ENCODE measurements around the gene DALRD3. TPM values are rescaled to one million over a fixed set of nuclear protein-coding genes. Genes with fewer than 3 reads are reported as not detected.

Gene DALRD3
- total RNA-seq, 1 donor from 2014 or later, result 35.7 TPM

DNA sequence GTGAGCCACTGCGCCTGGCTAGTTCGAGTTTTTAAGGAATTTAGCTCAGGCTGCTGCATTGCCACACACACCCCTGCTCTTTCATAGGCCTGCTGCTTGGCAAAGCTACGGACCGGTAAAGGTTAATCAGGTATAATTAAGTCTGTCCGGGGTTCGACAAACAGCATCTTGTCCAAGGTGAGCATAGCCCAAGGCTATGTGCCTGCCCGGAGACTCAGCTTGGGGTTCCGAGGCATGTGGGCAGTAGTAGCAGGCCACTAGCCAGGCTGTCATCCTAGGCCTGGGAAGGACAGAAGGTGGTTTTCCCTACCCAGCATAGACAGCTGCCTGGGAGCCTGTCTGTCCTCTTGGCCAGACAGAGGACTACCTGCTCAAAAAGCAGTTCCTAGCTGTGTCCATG, 21.7 kb downstream of the DALRD3 start:
- Mint-ChIP-seq H3K27ac (no peak overlapping the region), H3K36me3 (ENCODE audit: low read depth) (peaks cover 16% of the 10 kb centered on the region), H3K4me3 (no peak overlapping the region), H3K9me3 (no peaks in the 10 kb centered on the region), H3K27me3 (ENCODE audit: insufficient read depth) (no peaks in the 10 kb centered on the region), H3K4me1 (ENCODE audit: low read depth) (peaks cover 19% of the 10 kb centered on the region)
- intact Hi-C loops (cut with micrococcal nuclease), result no loop called here
- DNase-seq (ENCODE audit: low spot score), result no peak

DNA sequence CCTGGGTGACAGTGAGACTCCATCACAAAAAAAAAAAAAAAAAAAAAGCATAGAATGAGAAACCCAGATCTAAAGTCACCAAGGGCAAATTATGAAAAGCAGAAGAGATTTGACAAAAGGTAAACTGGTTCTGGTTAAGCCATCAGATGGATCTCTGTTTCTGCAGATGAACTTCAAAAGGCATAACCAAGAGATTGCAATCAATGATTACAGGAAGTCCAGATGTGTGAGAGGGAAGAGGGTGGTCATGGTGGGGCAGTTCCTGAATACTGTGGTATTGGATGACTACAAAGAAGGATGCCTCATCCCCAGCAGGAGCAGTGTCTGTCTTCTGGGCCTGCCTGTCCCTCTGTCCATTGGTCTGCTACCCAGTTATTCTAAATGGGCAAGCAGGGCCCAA, 24.5 kb downstream of the DALRD3 start:
- H3K27me3 Mint-ChIP-seq (ENCODE audit: insufficient read depth), result no peaks in the 10 kb centered on the region
- H3K27ac Mint-ChIP-seq, result peak overlapping the region; percentile 63
- H3K9me3 Mint-ChIP-seq, result no peaks in the 10 kb centered on the region

DNA sequence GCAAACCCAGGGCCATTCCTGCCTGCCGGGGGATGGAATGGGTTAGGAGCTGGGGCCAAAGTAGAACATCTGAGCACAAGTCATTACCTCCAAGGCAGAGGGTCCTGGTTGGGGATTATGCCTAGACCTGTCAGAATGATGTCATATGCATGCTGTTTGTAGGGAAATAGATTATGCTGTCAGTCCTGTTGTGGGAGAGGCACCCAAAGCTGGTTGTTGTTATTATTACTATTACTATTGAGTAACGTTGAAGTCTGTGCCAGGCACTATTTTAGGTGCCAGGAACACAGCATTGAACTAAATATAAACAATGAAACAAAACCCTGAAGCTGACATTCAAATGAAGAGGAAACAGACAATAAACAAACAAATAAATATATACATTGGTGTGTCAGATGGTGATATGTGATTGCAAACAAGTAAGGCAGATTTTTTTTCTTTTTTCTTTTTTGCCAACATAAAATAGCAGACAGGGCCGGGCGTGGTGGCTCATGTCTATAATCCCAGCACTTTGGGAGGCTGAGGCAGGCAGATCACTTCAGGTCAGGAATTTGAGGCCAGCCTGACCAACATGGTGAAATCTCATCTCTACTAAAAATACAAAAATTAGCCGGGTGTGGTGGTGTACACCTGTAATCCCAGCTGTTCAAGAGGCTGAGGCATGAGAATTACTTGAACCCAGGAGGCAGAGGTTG, 26.4 kb downstream of the DALRD3 start:
- H3K27ac Mint-ChIP-seq, result peak overlapping the region; percentile 52
- no peaks in the 10 kb centered on the region for H3K27me3 Mint-ChIP-seq (ENCODE audit: insufficient read depth)

More for the DNA sequence above, 24.5 kb downstream of the DALRD3 start:
- Mint-ChIP-seq H3K36me3 (ENCODE audit: low read depth) (peaks cover 16% of the 10 kb centered on the region), H3K4me1 (ENCODE audit: low read depth) (peaks cover 36% of the 10 kb centered on the region), H3K4me3 (no peak overlapping the region)
- intact Hi-C loops (cut with micrococcal nuclease), result no loop called here
- no peak for DNase-seq (ENCODE audit: low spot score)

DNA sequence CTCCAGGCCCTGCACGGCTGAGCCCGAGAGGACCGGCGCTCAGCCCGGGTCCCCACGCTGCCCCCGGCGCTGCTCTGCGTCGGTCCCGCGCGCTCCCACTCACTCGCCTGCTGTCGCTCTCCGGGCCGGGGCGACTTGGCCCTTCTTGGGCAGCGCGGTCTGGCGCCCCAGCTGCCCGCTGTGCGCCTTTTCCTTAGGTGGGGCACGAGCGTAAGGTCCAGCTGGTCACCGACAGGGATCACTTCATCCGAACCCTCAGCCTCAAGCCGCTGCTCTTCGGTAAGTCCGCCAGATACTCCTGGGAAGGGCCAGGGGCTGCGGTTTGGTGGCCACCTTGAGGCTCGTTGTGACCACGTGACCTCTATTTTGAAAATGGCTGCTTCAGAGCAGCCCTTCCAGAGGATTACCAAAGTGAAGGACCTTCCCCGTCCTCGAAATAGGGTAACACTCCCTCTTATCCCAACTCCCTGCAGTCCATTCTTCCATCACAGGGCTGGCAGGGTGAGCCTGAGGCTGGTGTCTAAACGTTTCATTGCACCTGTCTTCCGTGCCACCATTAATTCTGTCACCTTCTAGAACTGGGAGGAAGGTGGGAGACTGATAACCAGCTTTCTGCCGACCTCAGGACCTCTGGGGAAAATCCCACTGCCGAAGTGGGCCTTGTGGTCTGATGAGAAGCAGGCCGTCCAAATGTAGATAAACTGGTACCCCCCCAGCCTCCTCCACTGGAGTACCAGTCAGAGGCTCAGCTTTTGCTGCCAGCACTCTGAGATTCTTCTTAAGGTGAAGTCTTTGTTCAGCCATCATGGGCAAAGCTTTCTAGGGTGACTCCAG, 27.5 kb downstream of the DALRD3 start:
- Mint-ChIP-seq H3K27me3 (ENCODE audit: insufficient read depth) (no peaks in the 10 kb centered on the region), H3K4me1 (ENCODE audit: low read depth) (peaks cover 49% of the 10 kb centered on the region), H3K36me3 (ENCODE audit: low read depth) (peaks cover 17% of the 10 kb centered on the region), H3K9me3 (no peaks in the 10 kb centered on the region), H3K27ac (peak overlapping the region; percentile 74), H3K4me3 (peak overlapping the region; percentile 95)
- intact Hi-C loops (cut with micrococcal nuclease), result loop anchor here (2.0 kb wide), 1 partner anchor 144 kb away; the partner anchor contains the start of gene PRKAR2A
- DNase-seq (ENCODE audit: low spot score), result peak; percentile 26

More for the DNA sequence above, 26.4 kb downstream of the DALRD3 start:
- no peaks in the 10 kb centered on the region for H3K9me3 Mint-ChIP-seq
- H3K4me1 Mint-ChIP-seq (ENCODE audit: low read depth), result peaks cover 43% of the 10 kb centered on the region
- H3K4me3 Mint-ChIP-seq, result peak overlapping the region; percentile 95
- intact Hi-C loops (cut with micrococcal nuclease), result loop anchor here (2.0 kb wide), 1 partner anchor 145 kb away; the partner anchor contains the start of gene PRKAR2A
- peaks cover 16% of the 10 kb centered on the region for H3K36me3 Mint-ChIP-seq (ENCODE audit: low read depth)
- DNase-seq (ENCODE audit: low spot score), result no peak

- Mint-ChIP-seq H3K4me1 (ENCODE audit: low read depth) (peaks cover 49% of the 10 kb centered on the region), H3K36me3 (ENCODE audit: low read depth) (peaks cover 16% of the 10 kb centered on the region), H3K27ac (peak within 1 kb of the TSS; percentile 91), H3K27me3 (ENCODE audit: insufficient read depth) (no peaks in the 10 kb centered on the region), H3K9me3 (no peaks in the 10 kb centered on the region), H3K4me3 (peak within 1 kb of the TSS; percentile 95)
- peak; percentile 64 for DNase-seq (ENCODE audit: low spot score)
- intact Hi-C loops (cut with micrococcal nuclease), result loop anchor here (1.0 to 5.0 kb wide), 6 partner anchors 17 to 457 kb away; partner anchors contain the start of genes ARIH2, DALRD3, IMPDH2 and PRKAR2A
Measured at GRCh38 chr3:48989796-48990635, 28.4 kb downstream of the DALRD3 start, which contains the start of gene P4HTM. Gene P4HTM, plus strand, starts transcription at chr3:48990241. Its CDS starts 16 bp downstream, at chr3:48990257.

DNA sequence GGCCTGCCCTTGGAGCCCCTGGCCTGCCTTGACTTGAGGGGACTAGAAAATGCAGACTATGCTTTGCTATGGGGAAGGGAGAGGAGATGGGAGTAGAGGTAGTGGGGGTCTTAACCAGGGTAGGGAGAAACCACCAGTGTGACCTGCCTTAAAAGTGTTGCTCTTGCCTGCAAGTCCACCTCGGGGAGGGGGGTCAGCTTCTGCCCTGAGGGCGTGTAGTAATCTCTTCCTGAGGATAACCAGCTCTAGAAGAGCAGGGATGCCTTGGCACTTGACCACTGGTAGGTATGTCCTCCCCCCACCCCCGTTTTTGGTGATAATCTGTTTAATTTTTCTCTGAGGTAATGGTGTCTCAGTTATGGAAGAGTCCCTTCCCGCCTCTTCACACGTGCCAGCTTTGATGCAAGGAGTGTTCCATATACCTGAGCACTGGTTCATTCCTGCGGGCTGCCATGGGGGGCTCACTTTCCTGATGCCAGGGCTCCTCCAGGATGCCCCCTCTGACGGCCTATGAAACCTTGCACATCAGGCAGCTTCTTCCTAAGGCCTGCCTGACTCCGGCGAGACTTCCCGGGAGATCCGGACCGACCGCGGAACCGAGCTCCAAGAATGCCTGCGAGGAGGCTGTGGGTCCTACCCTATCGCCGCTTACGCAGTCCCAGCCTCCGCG, 29.1 kb downstream of the DALRD3 start:
- Mint-ChIP-seq H3K27me3 (ENCODE audit: insufficient read depth) (no peaks in the 10 kb centered on the region), H3K27ac (peak overlapping the region; percentile 91), H3K4me1 (ENCODE audit: low read depth) (peaks cover 49% of the 10 kb centered on the region), H3K9me3 (no peaks in the 10 kb centered on the region), H3K36me3 (ENCODE audit: low read depth) (peaks cover 16% of the 10 kb centered on the region), H3K4me3 (peak overlapping the region; percentile 91)
- no peak for DNase-seq (ENCODE audit: low spot score)
- intact Hi-C loops (cut with micrococcal nuclease), result loop anchor here (1.0 to 5.0 kb wide), 5 partner anchors 18 to 458 kb away; partner anchors contain the start of genes ARIH2, DALRD3, IMPDH2 and WDR6

DNA sequence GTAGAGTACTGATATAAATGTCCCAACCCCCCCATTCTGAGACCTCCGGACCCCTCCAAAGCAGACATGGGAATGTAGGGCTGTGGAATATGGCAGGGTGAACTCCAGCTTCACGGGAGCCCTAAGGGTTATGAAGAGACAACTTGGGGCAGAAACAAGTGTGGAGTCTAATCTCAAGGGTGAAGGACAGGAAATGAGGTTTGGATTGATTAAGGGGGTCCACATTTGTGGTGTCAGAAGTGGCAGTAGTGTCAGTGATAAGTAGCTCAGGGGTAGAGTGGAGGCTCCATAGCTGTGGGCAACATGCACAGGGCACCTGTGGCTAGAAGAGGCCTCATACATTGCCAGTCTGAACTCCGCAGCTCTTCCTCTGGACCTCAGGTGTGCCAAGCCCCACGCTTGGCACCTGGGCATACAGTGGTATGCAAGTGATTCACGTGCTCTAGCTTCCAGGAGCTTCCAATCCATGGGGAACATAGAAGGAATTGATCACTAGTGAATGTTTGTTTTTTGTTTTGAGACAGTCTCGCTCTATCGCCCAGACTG, 32.5 kb downstream of the DALRD3 start:
- Mint-ChIP-seq H3K27ac (peak overlapping the region; percentile 1), H3K36me3 (ENCODE audit: low read depth) (peaks cover 31% of the 10 kb centered on the region), H3K27me3 (ENCODE audit: insufficient read depth) (no peaks in the 10 kb centered on the region), H3K4me3 (no peak overlapping the region), H3K4me1 (ENCODE audit: low read depth) (peaks cover 34% of the 10 kb centered on the region), H3K9me3 (no peaks in the 10 kb centered on the region)
- intact Hi-C loops (cut with micrococcal nuclease), result loop anchor here (5.0 kb wide), 1 partner anchor 461 kb away; no protein-coding TSS in a partner anchor
- no peak for DNase-seq (ENCODE audit: low spot score)

DNA sequence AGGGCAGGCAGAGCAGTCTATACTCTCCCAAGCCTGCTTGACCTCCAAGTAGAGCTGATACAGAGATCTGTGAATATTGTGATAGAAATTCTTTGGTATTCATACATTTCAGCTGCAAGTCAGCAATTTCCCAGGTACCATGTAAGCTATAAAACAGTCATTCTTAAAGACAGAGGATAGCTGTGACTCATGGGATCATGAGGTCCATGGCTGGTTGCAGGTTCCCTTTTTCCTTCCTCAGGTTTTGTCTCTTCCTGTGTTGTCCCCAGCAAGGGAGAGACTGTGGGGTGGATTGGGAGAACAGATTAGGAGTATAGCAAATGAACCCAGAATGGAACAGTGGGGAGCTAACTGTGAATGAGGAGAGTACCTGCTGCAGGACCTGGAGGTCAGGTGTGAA, 33.7 kb downstream of the DALRD3 start:
- H3K4me3 Mint-ChIP-seq, result no peak overlapping the region
- H3K27ac Mint-ChIP-seq, result no peak overlapping the region
- no peaks in the 10 kb centered on the region for H3K9me3 Mint-ChIP-seq
- no peak for DNase-seq (ENCODE audit: low spot score)
- intact Hi-C loops (cut with micrococcal nuclease), result loop anchor here (5.0 kb wide), 1 partner anchor 463 kb away; no protein-coding TSS in a partner anchor
- no peaks in the 10 kb centered on the region for H3K27me3 Mint-ChIP-seq (ENCODE audit: insufficient read depth)
- H3K36me3 Mint-ChIP-seq (ENCODE audit: low read depth), result peaks cover 36% of the 10 kb centered on the region
- peaks cover 33% of the 10 kb centered on the region for H3K4me1 Mint-ChIP-seq (ENCODE audit: low read depth)

DNA sequence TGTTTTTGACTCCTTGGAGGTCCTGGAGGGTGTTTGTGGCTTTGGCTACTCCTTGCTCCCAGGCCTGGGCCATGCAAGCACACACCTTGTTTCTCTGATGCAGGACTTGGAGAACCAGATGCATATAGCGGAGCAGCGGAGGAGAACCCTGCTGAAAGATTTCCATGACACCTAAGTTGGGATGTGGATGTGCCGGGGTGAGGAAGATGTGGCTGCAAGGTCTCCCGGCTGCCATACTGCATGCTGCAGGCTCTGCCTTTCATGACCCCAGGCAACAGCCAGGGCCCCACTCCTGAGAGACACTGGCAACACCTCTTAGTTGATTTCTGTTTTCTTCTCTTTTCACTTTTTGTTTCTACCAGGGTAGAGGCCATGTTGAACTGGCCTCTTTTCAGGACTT, 35.3 kb downstream of the DALRD3 start:
- Mint-ChIP-seq H3K27me3 (ENCODE audit: insufficient read depth) (no peaks in the 10 kb centered on the region), H3K9me3 (no peaks in the 10 kb centered on the region), H3K27ac (peak overlapping the region; percentile 57), H3K36me3 (ENCODE audit: low read depth) (peaks cover 36% of the 10 kb centered on the region), H3K4me3 (no peak overlapping the region), H3K4me1 (ENCODE audit: low read depth) (peaks cover 22% of the 10 kb centered on the region)
- DNase-seq (ENCODE audit: low spot score), result no peak
- intact Hi-C loops (cut with micrococcal nuclease), result no loop called here

- Mint-ChIP-seq H3K9me3 (no peaks in the 10 kb centered on the region), H3K4me3 (no peak overlapping the region), H3K4me1 (ENCODE audit: low read depth) (peaks cover 18% of the 10 kb centered on the region), H3K27ac (peak overlapping the region; percentile 57), H3K27me3 (ENCODE audit: insufficient read depth) (no peaks in the 10 kb centered on the region), H3K36me3 (ENCODE audit: low read depth) (peaks cover 36% of the 10 kb centered on the region)
- DNase-seq (ENCODE audit: low spot score), result no peak
- intact Hi-C loops (cut with micrococcal nuclease), result no loop called here
Measured at GRCh38 chr3:48982686-48983085, 35.7 kb downstream of the DALRD3 start.

- Mint-ChIP-seq H3K27ac (no peak overlapping the region), H3K27me3 (ENCODE audit: insufficient read depth) (no peaks in the 10 kb centered on the region), H3K4me1 (ENCODE audit: low read depth) (peaks cover 17% of the 10 kb centered on the region), H3K9me3 (no peaks in the 10 kb centered on the region), H3K36me3 (ENCODE audit: low read depth) (peaks cover 36% of the 10 kb centered on the region), H3K4me3 (no peak overlapping the region)
- no peak for DNase-seq (ENCODE audit: low spot score)
- intact Hi-C loops (cut with micrococcal nuclease), result no loop called here
Measured at GRCh38 chr3:48982016-48982415, 36.4 kb downstream of the DALRD3 start.

Measured in activated T-helper 1 cell treated with anti-CD3 and anti-CD28 coated beads, Interleukin-12 subunit alpha, Interleukin-12 subunit beta, Interleukin-2, Interleukin-4 antibody, amounts not matched to agents 30 ng/mL and 10 ng/mL and 1 ng/mL, durations not matched to agents 14 hours and 24 hours and 36 hours (primary cell).